Esophagus squamous epithelium (tissue), 4 donors: ENCODE results near the gene SERPINA6.

Experiments used
- CTCF ChIP-seq, 6 experiments: fragments of 450-650 bp in 4 of 6; fragments of 200-600 bp in 2 of 6; sonication (generic) in 2 of 6; IDR thresholded peaks; one replicate each; pipeline ENCODE4 v1.5.1; 2016 to 2019; ENCODE audit warnings: antibody characterized with exemption in 6 of 6, mild to moderate bottlenecking in 4 of 6, moderate library complexity in 4 of 6
- POLR2A ChIP-seq, 4 donors: fragments of 450-650 bp; IDR thresholded peaks; one replicate each; pipeline ENCODE4 v1.6.1; 2017; ENCODE audit warnings: antibody characterized with exemption in 4 of 4, mild to moderate bottlenecking in 4 of 4, moderate library complexity in 3 of 4

DNA sequence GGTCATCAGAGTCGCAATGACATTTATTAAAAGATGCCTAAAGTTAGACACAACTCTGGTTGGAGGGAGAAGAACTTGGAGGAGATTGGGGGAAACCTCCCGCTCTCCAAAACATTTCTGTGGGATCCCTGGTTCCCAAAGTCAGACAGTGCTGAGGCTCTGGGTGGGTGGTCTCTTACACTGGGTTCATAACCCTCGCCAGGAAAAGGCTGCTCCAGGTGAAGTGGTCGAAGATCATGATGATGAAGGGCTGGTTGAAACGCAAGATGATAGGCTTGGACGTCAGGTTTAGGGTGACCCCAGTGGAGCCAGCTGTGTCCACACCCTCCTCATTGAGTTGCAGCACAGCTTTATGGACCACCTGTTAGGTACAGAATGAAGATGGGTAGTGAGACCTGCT lies 18.9 kb downstream of the SERPINA6 start:
- TF ChIP-seq POLR2A (IDR thresholded peaks at IDR 0.05) (no peak), CTCF (IDR thresholded peaks at IDR 0.05) (no peak)
